ENCODE measurements around the gene LRFN5. TPM values are rescaled to one million over a fixed set of nuclear protein-coding genes. Genes with fewer than 3 reads are reported as not detected.

LRFN5 gene
- total RNA-seq, 4 donors from 2014 or later = 2.9 to 9.3 (median 5.0) TPM

DNA sequence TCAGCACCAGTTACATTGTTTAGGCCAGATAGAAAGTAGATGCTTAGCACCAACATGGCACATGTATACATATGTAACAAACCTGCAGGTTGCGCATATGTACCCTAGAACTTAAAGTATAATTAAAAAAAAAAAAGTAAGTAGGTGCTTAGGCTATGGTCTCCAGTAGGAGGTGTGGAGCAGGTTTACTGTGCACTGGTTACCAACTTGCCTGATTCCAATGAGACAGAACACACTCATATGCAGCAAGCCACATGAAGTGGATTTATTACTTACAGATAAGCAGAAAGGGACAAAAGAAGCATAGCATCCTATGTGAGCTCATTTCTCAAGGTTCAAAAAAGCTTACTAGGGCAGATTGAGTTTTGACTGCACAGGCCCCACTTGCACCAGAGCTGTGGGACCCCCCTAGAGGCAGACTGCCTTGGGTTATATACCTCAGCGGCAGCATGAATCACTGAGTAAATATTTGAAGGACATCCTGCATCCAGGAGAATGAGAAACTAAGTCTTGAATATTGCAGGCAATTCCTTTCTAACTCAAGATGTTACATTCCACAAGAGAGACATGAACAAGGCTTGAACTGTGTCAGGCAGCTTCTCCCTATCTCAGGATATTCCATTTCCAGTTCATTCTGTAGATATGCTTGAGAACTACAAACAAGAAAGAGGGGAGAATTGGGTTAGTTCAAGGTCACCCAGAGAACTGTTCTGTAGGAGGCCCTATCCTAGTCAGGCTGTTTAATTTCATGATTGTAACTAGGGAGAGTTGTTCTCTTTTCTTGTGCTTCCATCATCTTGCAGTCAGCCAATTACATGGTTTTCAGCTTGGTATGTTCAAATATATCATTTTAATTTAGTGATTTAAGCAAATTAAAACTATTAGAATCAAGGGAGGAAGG lies 30.1 kb downstream of the LRFN5 start:
- Histone ChIP-seq H3K27ac (no peak overlapping the region), H3K4me3 (no peak overlapping the region), H3K4me1 (no peaks in the 10 kb centered on the region), H3K27me3 (no peaks in the 10 kb centered on the region), H3K36me3 (no peaks in the 10 kb centered on the region), H3K9me3 (no peaks in the 10 kb centered on the region)
- TF ChIP-seq, protein P1, sequence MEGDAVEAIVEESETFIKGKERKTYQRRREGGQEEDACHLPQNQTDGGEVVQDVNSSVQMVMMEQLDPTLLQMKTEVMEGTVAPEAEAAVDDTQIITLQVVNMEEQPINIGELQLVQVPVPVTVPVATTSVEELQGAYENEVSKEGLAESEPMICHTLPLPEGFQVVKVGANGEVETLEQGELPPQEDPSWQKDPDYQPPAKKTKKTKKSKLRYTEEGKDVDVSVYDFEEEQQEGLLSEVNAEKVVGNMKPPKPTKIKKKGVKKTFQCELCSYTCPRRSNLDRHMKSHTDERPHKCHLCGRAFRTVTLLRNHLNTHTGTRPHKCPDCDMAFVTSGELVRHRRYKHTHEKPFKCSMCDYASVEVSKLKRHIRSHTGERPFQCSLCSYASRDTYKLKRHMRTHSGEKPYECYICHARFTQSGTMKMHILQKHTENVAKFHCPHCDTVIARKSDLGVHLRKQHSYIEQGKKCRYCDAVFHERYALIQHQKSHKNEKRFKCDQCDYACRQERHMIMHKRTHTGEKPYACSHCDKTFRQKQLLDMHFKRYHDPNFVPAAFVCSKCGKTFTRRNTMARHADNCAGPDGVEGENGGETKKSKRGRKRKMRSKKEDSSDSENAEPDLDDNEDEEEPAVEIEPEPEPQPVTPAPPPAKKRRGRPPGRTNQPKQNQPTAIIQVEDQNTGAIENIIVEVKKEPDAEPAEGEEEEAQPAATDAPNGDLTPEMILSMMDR (IDR thresholded peaks at IDR 0.05) = no peak
- TF ChIP-seq POLR2AphosphoS5 (IDR thresholded peaks at IDR 0.05) (no peak), POLR2A (IDR thresholded peaks at IDR 0.05) (no peak), EP300 (IDR thresholded peaks at IDR 0.05) (no peak)
- WGBS, 2 donors (ENCODE audit: low coverage in 1 of 2) = 100% methylated on average over 1 to 2 of the region's 2 CpGs
- ATAC-seq = no peak

DNA sequence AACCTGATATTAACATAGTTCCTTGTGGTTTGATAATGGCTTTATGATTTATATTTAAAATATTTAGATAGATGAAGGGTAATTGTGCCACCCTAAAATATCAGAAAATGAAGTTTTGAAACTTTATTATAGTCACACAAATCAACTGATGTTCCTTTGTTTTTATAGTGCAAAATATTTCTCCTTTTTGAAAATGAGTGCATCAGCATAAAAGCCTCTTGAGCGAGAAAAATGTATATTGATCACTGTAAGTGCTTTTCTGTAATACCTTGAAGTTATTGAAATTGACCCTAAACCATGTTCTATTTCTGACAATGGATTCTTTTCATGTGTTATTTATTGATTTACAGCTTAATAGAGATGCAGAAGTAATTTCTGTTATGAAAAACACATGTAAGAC lies 35.0 kb downstream of the LRFN5 start:
- H3K36me3 ChIP-seq = no peaks in the 10 kb centered on the region
- TF ChIP-seq EP300 (IDR thresholded peaks at IDR 0.05) (no peak), POLR2A (IDR thresholded peaks at IDR 0.05) (no peak), POLR2AphosphoS5 (IDR thresholded peaks at IDR 0.05) (no peak)
- TF ChIP-seq, protein P1 (IDR thresholded peaks at IDR 0.05) = no peak
- H3K4me1 ChIP-seq = peaks cover 0 to 5% (median 0%) of the 10 kb centered on the region in 3 donors
- no peak overlapping the region for H3K4me3 ChIP-seq
- 88 to 100% methylated on average over 1 of the region's 1 CpG for WGBS, 2 donors (ENCODE audit: low coverage in 1 of 2)
- no peaks in the 10 kb centered on the region for H3K27me3 ChIP-seq
- no peak overlapping the region for H3K27ac ChIP-seq
- ATAC-seq = no peak
- H3K9me3 ChIP-seq = no peaks in the 10 kb centered on the region

DNA sequence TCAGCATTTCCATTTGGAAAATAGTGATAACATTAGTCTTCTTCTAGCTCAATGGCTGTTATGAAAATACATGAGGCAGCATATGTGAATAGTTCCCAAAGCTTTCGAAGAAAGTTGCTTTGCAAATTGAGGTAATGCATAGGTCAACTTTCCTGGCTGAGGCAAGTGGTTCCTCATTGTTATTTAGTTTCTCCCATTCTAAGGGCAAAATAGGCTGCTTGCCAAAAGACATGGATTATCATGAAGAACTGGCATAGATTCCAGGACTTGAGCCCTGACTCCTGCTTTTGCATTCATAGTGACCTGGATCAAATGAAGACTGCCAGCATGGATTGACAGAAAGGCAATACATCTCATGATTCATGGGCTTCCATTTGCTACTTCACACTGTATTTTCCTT lies 35.7 kb downstream of the LRFN5 start:
- Histone ChIP-seq H3K9me3 (no peaks in the 10 kb centered on the region), H3K27me3 (no peaks in the 10 kb centered on the region), H3K4me1 (peaks cover 0 to 5% (median 0%) of the 10 kb centered on the region in 3 donors), H3K4me3 (no peak overlapping the region), H3K27ac (no peak overlapping the region), H3K36me3 (no peaks in the 10 kb centered on the region)
- WGBS, 2 donors (ENCODE audit: low coverage in 1 of 2) = 17 to 31% methylated on average over 1 of the region's 1 CpG
- TF ChIP-seq POLR2A (IDR thresholded peaks at IDR 0.05) (no peak), EP300 (IDR thresholded peaks at IDR 0.05) (no peak), POLR2AphosphoS5 (IDR thresholded peaks at IDR 0.05) (no peak)
- TF ChIP-seq, protein P1 (IDR thresholded peaks at IDR 0.05) = no peak
- no peak for ATAC-seq

DNA sequence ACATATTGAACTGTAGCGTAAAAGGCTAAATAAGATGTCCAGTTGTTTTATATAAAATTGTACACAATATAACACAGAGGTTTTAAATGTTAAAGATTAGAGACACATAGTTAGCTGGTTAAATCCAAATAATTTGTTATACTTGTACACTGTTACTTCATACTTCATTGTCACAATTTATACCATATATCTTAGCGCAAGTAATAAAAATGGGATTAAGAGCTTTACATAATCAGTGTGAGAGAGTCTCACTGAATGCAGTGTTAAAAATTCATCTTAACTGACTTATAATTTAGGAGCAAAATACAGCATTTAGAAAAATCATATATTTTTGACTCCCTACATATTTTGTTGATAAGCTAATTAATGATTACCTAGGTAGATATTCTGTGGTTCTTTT lies 36.1 kb downstream of the LRFN5 start:
- TF ChIP-seq POLR2AphosphoS5 (IDR thresholded peaks at IDR 0.05) (no peak), EP300 (IDR thresholded peaks at IDR 0.05) (no peak), POLR2A (IDR thresholded peaks at IDR 0.05) (no peak)
- TF ChIP-seq, protein P1 (IDR thresholded peaks at IDR 0.05) = no peak
- peaks cover 0 to 5% (median 0%) of the 10 kb centered on the region in 3 donors for H3K4me1 ChIP-seq
- no peaks in the 10 kb centered on the region for H3K27me3 ChIP-seq
- no peak for ATAC-seq
- WGBS, 2 donors (ENCODE audit: low coverage in 1 of 2) = 80 to 91% methylated on average over 2 of the region's 2 CpGs
- no peaks in the 10 kb centered on the region for H3K36me3 ChIP-seq
- H3K27ac ChIP-seq = no peak overlapping the region
- no peak overlapping the region for H3K4me3 ChIP-seq
- H3K9me3 ChIP-seq = no peaks in the 10 kb centered on the region

DNA sequence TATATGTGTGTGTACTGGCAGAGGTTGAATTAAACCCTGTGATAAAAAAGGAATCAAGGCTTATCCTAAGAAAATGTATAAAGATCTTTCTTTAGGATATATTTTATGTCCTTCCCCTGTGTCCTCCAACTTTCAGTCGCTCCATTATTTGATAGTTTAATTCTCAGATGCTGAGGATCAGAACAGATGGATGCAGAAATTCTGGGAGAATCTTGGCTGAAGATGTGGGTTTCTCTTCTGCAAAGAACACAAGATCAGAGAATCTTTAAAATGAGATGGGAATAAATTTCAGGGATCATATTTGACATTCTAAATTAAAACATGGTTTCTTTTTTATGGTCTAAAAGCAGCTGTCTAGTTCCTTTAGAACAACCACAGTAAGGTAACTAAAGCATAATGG lies 37.9 kb downstream of the LRFN5 start:
- peaks cover 0 to 5% (median 0%) of the 10 kb centered on the region in 3 donors for H3K4me1 ChIP-seq
- H3K27ac ChIP-seq = no peak overlapping the region
- no peaks in the 10 kb centered on the region for H3K27me3 ChIP-seq
- TF ChIP-seq POLR2A (IDR thresholded peaks at IDR 0.05) = no peak
- TF ChIP-seq, protein P1 (IDR thresholded peaks at IDR 0.05) = no peak
- no peak for TF ChIP-seq POLR2AphosphoS5 (IDR thresholded peaks at IDR 0.05)
- TF ChIP-seq EP300 (IDR thresholded peaks at IDR 0.05) = no peak
- no peaks in the 10 kb centered on the region for H3K36me3 ChIP-seq
- no peaks in the 10 kb centered on the region for H3K9me3 ChIP-seq
- no peak for ATAC-seq
- WGBS, 2 donors (ENCODE audit: low coverage in 1 of 2) = 100% methylated on average over 1 of the region's 1 CpG; no CpG with 5 or more reads in 1 of the 2 donors
- no peak overlapping the region for H3K4me3 ChIP-seq
